DND-41 (cell line): ENCODE results near the gene FCRL6.

Experiments
- CTCF ChIP-seq: IDR thresholded peaks from 2 replicates; pipeline ENCODE4 v1.5.1; 2012; ENCODE audit warnings: borderline replicate concordance, low read length, moderate library complexity, mild to moderate bottlenecking; ENCODE audit not compliant: poor library complexity, severe bottlenecking; ENCODE audit errors: extremely low read depth
- EZH2 ChIP-seq: IDR thresholded peaks from 3 replicates; pipeline ENCODE4 v1.6.1; 2012; ENCODE audit warnings: borderline replicate concordance, low read depth, mild to moderate bottlenecking, moderate library complexity, low read length, inconsistent platforms; ENCODE audit not compliant: severe bottlenecking

GRCh38 chr1:159779403-159779851 is 22.7 kb upstream of the FCRL6 start:
- TF ChIP-seq CTCF (no peak), EZH2 (no peak)
